Skeletal muscle satellite cell (primary cell): ENCODE data around the gene AHR.

Source experiments
- H3K27me3 ChIP-seq: 2 replicates; pipeline ENCODE4 v1.7.0; 2013; ENCODE audit warnings: low read length; ENCODE audit not compliant: control insufficient read depth, insufficient read depth
- H3K36me3 ChIP-seq: 2 replicates; pipeline ENCODE4 v1.7.0; 2013; ENCODE audit warnings: mild to moderate bottlenecking, control low read depth, low read length; ENCODE audit not compliant: insufficient read depth
- H3K4me1 ChIP-seq: 2 replicates; pipeline ENCODE4 v1.7.0; 2013; ENCODE audit warnings: low read length; ENCODE audit not compliant: control insufficient read depth, insufficient read depth
- H3K4me2 ChIP-seq: 2 replicates; pipeline ENCODE4 v1.7.0; 2013; ENCODE audit warnings: mild to moderate bottlenecking, low read length
- H3K4me3 ChIP-seq: 2 replicates; pipeline ENCODE4 v1.7.0; 2013; ENCODE audit warnings: low read length
- H3K9ac ChIP-seq: 2 replicates; pipeline ENCODE4 v1.7.0; 2013; ENCODE audit warnings: mild to moderate bottlenecking, low read depth, low read length, moderate library complexity
- H3K9me3 ChIP-seq: replicated peaks from 2 replicates; pipeline ENCODE4 v1.7.0; 2013; ENCODE audit warnings: mild to moderate bottlenecking, control low read depth, low read length

AHR gene

DNA sequence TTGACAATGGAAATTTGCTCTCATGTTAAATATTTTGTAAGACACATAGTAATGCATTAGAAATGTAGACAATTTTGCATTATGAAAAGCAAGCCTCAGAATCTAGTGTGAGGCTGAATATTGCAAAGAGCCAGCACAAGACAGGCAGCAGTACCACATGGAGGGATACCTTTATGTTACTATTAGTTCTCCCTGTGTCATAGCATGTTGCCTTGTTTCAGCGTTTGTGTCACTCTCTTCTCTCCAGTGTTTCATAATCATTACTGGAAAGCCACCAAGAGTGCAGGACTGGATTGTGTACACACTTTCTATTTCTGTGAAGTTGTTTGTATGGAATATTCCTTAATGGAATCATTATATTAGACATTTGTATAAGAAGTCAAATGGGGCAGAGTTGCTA lies 8.5 kb downstream of the AHR start:
- H3K9ac ChIP-seq = no peak overlapping the region
- H3K4me1 ChIP-seq = peaks cover 47% of the 10 kb centered on the region
- no peak overlapping the region for H3K4me3 ChIP-seq
- no peak overlapping the region for H3K4me2 ChIP-seq
- no peaks in the 10 kb centered on the region for H3K27me3 ChIP-seq
- H3K36me3 ChIP-seq = peaks cover 20% of the 10 kb centered on the region
- no peaks in the 10 kb centered on the region for H3K9me3 ChIP-seq

DNA sequence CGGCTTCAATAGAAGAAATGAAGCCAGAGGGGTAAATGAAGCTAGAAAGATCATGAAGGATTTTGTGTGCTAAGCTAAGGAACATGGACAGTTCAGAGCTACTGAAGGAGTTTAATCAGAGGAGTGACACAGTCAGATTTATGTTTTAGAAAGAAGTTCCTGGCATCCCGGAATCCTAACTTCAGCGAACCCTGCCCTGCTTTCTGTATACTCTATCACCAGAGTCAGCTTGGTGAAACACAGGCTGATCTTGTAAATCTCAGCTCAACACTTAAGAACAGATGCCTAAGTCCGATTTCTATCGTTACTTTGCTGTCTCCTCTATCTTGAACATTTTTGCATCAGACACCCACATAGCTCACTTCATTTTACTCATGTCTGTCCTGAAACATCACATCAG lies 9.1 kb downstream of the AHR start:
- Histone ChIP-seq H3K9me3 (no peaks in the 10 kb centered on the region), H3K9ac (no peak overlapping the region), H3K4me1 (peaks cover 47% of the 10 kb centered on the region), H3K27me3 (no peaks in the 10 kb centered on the region), H3K4me2 (no peak overlapping the region), H3K36me3 (peaks cover 25% of the 10 kb centered on the region), H3K4me3 (no peak overlapping the region)

DNA sequence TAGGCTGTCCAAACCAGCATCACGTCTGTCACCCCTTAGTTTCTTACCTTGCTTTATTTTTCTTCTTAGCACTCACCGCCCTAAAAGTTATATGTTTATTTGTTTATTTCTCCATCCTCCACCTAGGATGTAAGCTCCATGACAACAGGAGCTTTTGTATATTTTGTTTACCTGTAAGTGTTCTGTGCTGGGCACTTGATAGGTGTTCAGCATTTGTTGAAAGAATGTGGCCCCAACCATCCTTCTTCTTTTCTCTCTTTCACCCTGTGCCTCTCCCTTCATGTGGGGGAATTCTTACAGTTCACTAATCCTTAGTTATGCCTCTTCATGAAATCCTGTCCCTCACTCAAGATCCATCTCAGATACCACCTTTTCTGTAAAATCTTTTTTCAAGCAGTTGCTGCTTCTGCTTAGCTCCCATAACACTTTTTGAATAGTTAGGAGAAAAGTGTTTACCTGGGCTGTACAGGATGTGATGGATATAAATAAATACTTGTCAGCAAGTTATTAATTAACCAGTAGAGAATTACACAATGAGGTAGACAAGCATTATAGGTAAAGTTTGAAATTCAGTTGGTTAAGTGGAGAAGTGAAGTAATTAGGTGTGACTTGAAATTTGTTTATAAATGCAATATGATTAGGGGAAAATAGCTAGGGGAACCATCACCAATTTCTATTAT lies 9.7 kb downstream of the AHR start:
- Histone ChIP-seq H3K27me3 (no peaks in the 10 kb centered on the region), H3K4me2 (no peak overlapping the region), H3K36me3 (peaks cover 30% of the 10 kb centered on the region), H3K4me1 (peaks cover 46% of the 10 kb centered on the region), H3K4me3 (no peak overlapping the region), H3K9ac (no peak overlapping the region), H3K9me3 (no peaks in the 10 kb centered on the region)

DNA sequence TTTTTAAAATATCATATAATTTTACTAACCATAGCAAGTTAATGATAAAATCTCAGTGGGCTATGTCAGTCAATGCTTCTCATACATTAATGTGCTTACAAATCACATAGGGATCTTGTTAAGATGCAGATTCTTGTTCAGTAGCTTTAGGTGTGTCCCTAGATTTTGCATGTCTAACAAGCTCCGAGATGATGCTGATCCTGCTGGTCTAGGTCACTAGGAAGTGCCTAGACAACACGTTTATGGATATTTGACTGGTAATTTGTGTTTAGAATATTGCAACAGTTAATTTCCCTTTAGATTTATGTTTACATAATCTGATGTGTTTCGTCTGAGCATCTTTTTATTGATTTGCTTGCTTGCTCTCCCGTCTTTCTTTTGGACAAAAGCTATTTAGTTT lies 12.7 kb downstream of the AHR start:
- peaks cover 22% of the 10 kb centered on the region for H3K4me1 ChIP-seq
- H3K27me3 ChIP-seq = no peaks in the 10 kb centered on the region

DNA sequence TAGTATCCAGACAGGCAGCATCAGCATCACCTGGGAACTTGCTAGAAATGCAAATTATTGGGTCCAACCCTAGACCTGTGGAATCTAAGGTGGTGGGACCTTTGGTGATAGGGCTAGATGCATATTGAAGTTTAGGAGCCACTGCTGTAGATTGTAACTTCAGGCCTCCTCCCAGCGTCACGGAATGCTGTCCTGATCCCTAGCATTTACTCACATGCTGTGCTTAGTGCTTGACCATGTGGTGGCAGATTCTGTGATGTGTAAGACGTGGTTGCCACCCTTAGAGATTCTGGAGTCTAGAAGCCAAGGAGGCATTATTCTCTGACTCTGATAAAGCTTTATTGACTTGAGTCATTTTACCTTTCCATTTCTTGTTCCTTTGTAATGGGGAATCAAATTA lies 13.5 kb downstream of the AHR start:
- Histone ChIP-seq H3K4me1 (peaks cover 15% of the 10 kb centered on the region), H3K4me2 (no peak overlapping the region), H3K36me3 (peaks cover 52% of the 10 kb centered on the region), H3K9me3 (no peaks in the 10 kb centered on the region), H3K27me3 (no peaks in the 10 kb centered on the region), H3K4me3 (no peak overlapping the region), H3K9ac (no peak overlapping the region)

More for the DNA sequence above, 12.7 kb downstream of the AHR start:
- Histone ChIP-seq H3K36me3 (peaks cover 48% of the 10 kb centered on the region), H3K9ac (no peak overlapping the region), H3K9me3 (no peaks in the 10 kb centered on the region), H3K4me2 (no peak overlapping the region), H3K4me3 (no peak overlapping the region)

DNA sequence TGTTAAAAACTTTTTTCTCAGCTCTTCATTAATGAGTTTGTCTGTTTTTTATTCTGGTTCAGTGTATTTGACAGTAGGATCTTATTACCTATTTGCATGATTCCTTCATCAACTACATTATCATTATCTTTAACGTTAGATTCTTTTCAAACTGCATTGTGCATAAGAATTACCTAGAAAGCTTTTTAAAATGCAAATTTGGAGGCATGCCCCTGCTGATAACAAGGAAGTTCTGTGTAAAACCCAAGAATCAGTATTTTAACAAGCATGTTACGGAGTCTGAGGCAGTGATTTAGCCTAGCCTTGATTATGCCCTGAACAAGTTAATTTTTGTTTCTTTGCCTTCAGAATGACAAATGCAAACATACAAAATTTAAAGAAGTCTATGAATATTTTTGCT lies 14.2 kb downstream of the AHR start:
- no peaks in the 10 kb centered on the region for H3K9me3 ChIP-seq
- H3K4me2 ChIP-seq = no peak overlapping the region
- peaks cover 10% of the 10 kb centered on the region for H3K4me1 ChIP-seq
- H3K4me3 ChIP-seq = no peak overlapping the region
- H3K36me3 ChIP-seq = peaks cover 52% of the 10 kb centered on the region
- no peak overlapping the region for H3K9ac ChIP-seq
- no peaks in the 10 kb centered on the region for H3K27me3 ChIP-seq

DNA sequence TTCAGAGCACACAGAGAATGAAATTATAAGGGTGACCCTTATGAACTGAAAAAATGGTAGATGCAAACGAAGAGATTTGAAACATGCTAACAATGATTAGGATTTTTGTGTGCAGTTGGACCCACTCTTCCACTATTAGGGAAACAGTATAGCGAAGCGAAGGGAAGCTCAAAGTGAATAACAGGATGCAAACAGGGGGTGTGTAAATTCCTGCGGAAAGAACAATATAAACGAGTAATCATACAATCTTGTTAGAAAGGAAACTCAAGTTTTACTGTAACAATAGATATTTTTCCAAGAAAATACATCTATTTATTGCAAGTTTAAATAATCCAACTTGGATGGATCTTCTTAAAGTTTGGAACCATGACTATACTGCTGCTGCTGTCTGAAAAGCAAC lies 14.7 kb downstream of the AHR start:
- H3K9ac ChIP-seq = no peak overlapping the region

DNA sequence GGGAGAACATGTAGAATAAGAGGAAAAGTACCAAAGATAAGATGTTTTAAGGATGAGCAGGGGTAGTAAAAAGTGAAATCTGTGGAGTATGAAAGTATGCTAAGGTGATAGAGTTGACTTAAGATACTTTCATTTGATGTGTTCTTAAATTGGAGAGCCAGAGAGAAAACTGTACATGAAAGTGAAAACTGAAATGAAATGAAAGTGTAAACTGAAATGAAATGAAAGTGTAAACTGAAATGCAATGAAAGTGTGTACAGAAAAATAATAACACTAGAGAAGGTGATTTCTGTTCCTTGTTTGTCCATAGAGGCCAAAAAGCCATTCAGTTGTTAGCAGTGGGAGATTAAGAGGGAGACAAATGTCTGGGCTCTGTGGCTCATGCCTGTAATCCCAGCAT lies 17.5 kb downstream of the AHR start:
- no peaks in the 10 kb centered on the region for H3K27me3 ChIP-seq
- H3K9me3 ChIP-seq = no peaks in the 10 kb centered on the region
- H3K4me3 ChIP-seq = no peak overlapping the region
- no peak overlapping the region for H3K4me2 ChIP-seq
- H3K9ac ChIP-seq = no peak overlapping the region
- peaks cover 52% of the 10 kb centered on the region for H3K36me3 ChIP-seq
- peaks cover 35% of the 10 kb centered on the region for H3K4me1 ChIP-seq

More for the DNA sequence above, 14.7 kb downstream of the AHR start:
- H3K4me1 ChIP-seq = peaks cover 11% of the 10 kb centered on the region
- peaks cover 52% of the 10 kb centered on the region for H3K36me3 ChIP-seq
- H3K4me2 ChIP-seq = no peak overlapping the region
- H3K4me3 ChIP-seq = no peak overlapping the region
- H3K27me3 ChIP-seq = no peaks in the 10 kb centered on the region
- H3K9me3 ChIP-seq = no peaks in the 10 kb centered on the region

DNA sequence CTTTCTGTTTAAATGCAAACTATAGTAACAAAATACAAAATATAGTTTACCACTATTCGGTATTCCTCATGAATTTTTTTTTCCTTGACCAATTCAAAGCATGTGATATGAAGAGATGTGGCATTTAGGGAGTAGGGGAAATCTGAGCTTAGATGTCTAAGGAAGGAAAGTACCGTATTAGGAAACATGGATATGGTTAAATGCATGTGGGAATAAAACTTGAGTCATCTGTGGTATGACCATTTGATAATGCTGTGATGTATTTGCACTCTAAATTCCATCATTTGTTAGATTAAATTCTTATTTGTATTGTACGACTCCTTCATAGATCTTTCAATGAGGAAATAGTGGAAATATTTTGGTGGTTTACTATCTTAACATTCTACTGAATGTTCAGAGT lies 19.7 kb downstream of the AHR start:
- no peaks in the 10 kb centered on the region for H3K27me3 ChIP-seq
- no peaks in the 10 kb centered on the region for H3K9me3 ChIP-seq
- no peak overlapping the region for H3K9ac ChIP-seq
- peaks cover 40% of the 10 kb centered on the region for H3K36me3 ChIP-seq
- no peak overlapping the region for H3K4me3 ChIP-seq
- peaks cover 35% of the 10 kb centered on the region for H3K4me1 ChIP-seq
- no peak overlapping the region for H3K4me2 ChIP-seq

DNA sequence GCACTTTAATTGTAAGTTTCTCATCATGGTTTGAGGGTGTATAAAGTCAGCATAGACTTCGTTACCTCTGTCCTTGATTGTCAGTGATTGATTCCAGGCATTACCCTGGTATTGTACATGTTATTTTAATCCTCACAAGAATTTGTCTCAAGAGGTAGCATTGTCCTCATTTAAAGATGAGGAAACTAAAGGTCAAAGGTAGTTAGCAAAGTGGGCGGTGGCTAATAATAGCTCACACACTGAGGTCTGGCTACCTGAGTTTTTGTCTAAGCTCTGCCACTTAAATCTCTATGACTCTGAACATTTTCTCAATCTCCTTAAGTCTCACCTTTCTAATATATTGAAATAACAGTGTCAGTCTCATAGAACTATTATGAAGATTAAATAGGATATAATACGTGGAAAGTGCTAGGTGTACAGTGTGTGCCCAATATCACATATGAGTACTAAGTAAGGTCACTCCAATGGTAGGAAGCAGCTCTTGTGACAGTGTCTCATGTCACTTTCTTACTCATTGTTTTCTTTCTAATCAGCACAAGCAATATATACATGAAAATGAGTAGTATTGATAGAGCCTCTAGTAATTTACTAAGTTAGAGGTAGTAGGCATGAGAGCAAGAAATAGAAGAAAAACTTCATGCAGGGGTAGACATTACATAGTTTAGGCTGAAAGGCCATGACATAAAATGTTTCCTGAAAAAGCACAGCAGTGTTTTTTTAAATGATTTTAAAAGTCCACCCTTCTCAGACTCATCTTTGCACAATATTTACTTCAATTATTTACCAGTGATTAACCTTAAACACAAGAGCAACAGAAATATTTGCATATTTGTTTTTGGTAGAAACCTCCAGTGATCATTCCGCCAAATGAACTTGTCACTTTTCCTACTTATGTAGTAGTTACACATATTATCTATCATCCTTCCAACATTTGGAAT lies 21.0 kb downstream of the AHR start:
- H3K9ac ChIP-seq = no peak overlapping the region
- peaks cover 35% of the 10 kb centered on the region for H3K4me1 ChIP-seq
- H3K4me2 ChIP-seq = no peak overlapping the region
- no peak overlapping the region for H3K4me3 ChIP-seq
- no peaks in the 10 kb centered on the region for H3K27me3 ChIP-seq
- peaks cover 42% of the 10 kb centered on the region for H3K36me3 ChIP-seq
- H3K9me3 ChIP-seq = no peaks in the 10 kb centered on the region

DNA sequence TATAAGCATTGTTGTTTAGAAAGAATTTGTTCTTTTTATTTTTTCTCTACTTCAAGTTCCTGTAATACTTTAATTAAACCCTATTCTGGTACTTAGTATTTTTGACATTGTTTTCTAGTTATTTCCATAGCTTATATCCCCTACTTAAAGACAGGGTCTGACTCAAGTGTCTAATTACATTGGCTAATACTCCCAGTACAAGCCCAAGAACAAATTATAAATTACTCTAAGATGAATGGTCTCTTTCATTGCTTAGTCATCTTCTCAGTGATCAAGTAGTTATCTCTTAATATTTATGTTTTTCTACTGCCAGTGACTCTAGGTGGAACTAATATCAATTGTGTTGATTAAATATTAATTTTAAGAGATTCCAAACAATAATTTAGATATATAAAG lies 21.6 kb downstream of the AHR start:
- Histone ChIP-seq H3K27me3 (no peaks in the 10 kb centered on the region), H3K36me3 (peaks cover 39% of the 10 kb centered on the region), H3K9me3 (no peaks in the 10 kb centered on the region), H3K9ac (no peak overlapping the region), H3K4me3 (no peak overlapping the region), H3K4me2 (no peak overlapping the region), H3K4me1 (peaks cover 39% of the 10 kb centered on the region)
